ENCODE results near the gene AAGAB. TPM values are rescaled to one million over a fixed set of nuclear protein-coding genes. Genes with fewer than 3 reads are reported as not detected.
"Not testable (repeated sequence)": the region's sequence is repeated elsewhere in the genome, so short reads cannot be mapped to it uniquely, and the experiment has no call there.

The AAGAB gene
- total RNA-seq, 1 donor from 2014 or later = 90.8 TPM

DNA sequence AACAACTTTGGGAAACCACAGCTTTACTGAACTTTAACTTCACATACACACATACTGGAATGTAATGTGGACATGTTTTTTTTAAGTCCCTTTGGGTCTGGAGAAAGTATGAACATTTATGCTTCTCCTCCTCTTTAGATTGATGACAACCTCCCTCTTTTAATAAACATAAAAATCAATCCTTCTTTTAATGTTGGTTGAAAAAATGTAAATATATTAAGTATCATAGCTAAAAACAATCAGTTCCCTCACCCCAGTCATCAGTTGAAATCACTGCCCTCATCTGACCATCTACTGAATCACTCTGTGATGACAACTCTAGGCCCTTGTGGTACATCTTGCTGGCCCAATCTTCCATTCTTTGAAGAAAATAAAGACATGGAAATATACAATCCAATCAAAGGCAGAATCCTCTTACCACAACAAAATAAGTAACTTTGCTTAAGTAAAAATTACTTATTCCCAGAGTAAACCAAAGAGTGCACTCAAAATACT lies 6.4 kb downstream of the AAGAB start:
- Histone ChIP-seq H3K27me3 (ENCODE audit: control insufficient read depth, insufficient read depth, low read length) (no peaks in the 10 kb centered on the region), H3K4me3 (ENCODE audit: low read depth, low read length) (no peak overlapping the region), H3K36me3 (ENCODE audit: control insufficient read depth, insufficient read depth, low read length) (no peaks in the 10 kb centered on the region)
- no peak for DNase-seq (ENCODE audit: low read depth)
- FAIRE-seq = no peak
- TF ChIP-seq, protein P1, sequence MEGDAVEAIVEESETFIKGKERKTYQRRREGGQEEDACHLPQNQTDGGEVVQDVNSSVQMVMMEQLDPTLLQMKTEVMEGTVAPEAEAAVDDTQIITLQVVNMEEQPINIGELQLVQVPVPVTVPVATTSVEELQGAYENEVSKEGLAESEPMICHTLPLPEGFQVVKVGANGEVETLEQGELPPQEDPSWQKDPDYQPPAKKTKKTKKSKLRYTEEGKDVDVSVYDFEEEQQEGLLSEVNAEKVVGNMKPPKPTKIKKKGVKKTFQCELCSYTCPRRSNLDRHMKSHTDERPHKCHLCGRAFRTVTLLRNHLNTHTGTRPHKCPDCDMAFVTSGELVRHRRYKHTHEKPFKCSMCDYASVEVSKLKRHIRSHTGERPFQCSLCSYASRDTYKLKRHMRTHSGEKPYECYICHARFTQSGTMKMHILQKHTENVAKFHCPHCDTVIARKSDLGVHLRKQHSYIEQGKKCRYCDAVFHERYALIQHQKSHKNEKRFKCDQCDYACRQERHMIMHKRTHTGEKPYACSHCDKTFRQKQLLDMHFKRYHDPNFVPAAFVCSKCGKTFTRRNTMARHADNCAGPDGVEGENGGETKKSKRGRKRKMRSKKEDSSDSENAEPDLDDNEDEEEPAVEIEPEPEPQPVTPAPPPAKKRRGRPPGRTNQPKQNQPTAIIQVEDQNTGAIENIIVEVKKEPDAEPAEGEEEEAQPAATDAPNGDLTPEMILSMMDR (IDR thresholded peaks at IDR 0.05; ENCODE audit: insufficient read depth, low read length, severe bottlenecking) = no peak

GRCh38 chr15:67246606-67247005 lies 7.9 kb downstream of the AAGAB start:
- not testable (repeated sequence) for FAIRE-seq; H3K4me3 ChIP-seq (ENCODE audit: low read depth, low read length); H3K36me3 ChIP-seq (ENCODE audit: control insufficient read depth, insufficient read depth, low read length); H3K27me3 ChIP-seq (ENCODE audit: control insufficient read depth, insufficient read depth, low read length); DNase-seq (ENCODE audit: low read depth)

DNA sequence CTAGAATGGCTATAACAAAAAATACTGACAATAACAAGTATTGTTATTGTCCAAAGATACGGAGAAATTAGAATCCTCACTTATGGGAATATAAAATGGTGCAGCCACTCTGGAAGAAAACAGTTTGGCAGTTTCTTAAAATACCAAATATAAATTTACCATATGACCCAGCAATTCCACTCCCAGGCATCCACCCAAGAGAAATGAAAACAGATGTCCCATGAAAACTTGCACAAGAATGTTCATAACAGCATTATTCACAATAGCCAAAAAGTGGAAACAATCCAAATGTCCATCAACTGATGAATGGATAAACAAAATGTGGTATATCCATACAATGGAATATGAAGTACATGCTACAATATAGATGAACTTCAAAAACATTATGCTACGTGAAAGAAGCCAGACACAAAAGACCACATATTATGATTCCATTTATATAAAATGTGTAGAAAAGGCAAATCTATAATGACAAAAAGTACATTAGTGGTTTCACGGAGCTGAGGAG lies 9.4 kb downstream of the AAGAB start:
- TF ChIP-seq, protein P1 (IDR thresholded peaks at IDR 0.05; ENCODE audit: insufficient read depth, low read length, severe bottlenecking) = no peak
- no peak for FAIRE-seq

DNA sequence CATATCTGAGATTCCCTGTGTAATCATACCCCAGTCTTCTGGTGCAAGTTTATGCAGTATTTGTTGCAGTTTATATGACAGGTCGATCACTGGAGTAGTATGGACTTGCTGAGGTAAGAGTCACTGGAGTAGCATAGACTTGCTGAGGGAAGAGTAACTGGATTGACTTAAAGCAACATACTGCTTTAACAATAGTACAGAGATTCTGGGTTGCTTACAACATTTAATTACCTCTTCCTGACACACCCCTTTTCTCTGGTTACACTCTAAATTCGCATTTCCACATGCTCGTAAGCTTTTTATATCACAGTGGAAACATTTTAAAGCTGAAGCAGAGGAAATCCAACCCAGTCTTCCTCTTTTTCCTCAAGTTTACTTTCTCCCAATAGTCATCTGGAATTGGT lies 11.8 kb downstream of the AAGAB start:
- H3K27me3 ChIP-seq (ENCODE audit: control insufficient read depth, insufficient read depth, low read length) = no peaks in the 10 kb centered on the region
- H3K4me3 ChIP-seq (ENCODE audit: low read depth, low read length) = no peak overlapping the region
- DNase-seq (ENCODE audit: low read depth) (peak; percentile 47), FAIRE-seq (no peak)
- no peaks in the 10 kb centered on the region for H3K36me3 ChIP-seq (ENCODE audit: control insufficient read depth, insufficient read depth, low read length)
- TF ChIP-seq, protein P1 (IDR thresholded peaks at IDR 0.05; ENCODE audit: insufficient read depth, low read length, severe bottlenecking) = no peak

More for the DNA sequence above, 9.4 kb downstream of the AAGAB start:
- H3K36me3 ChIP-seq (ENCODE audit: control insufficient read depth, insufficient read depth, low read length) = no peaks in the 10 kb centered on the region
- DNase-seq (ENCODE audit: low read depth) = no peak
- H3K4me3 ChIP-seq (ENCODE audit: low read depth, low read length) = no peak overlapping the region
- H3K27me3 ChIP-seq (ENCODE audit: control insufficient read depth, insufficient read depth, low read length) = no peaks in the 10 kb centered on the region

DNA sequence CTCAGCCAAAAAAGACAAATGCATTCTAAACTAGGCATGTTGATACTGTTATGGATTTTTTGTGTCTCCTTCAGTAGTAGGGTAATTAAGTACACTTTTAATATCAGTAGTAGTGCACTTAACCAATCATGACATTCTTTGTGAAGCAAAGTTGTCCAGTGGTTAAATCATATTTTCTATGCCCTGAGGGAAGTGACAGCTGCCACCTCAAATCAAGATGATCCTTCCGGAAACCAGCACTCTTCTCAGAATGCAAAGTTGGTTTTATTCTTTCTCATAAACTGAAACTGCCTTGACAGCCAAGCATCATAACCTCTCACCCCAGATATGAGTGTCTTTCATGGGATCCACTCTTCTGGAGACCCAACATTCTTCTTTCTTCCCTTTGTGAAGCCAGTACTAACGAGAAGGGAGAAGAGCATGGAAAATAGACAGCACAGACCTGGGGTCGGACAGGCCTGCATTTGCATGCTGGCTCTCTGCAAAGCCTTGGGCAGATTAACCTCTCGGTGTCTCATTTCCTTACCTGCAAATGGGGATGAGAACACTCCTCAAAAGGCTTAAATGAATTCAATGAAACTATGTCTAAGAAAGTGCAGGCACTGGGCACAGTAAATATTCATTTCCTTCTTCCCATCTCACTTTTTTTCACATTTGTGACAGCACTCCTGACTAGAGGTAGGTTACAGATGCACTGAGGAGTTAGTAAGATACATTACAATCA lies 13.2 kb downstream of the AAGAB start:
- Histone ChIP-seq H3K4me3 (ENCODE audit: low read depth, low read length) (no peak overlapping the region), H3K27me3 (ENCODE audit: control insufficient read depth, insufficient read depth, low read length) (no peaks in the 10 kb centered on the region), H3K36me3 (ENCODE audit: control insufficient read depth, insufficient read depth, low read length) (no peaks in the 10 kb centered on the region)
- DNase-seq (ENCODE audit: low read depth) = no peak
- TF ChIP-seq, protein P1 (IDR thresholded peaks at IDR 0.05; ENCODE audit: insufficient read depth, low read length, severe bottlenecking) = no peak
- FAIRE-seq = no peak

DNA sequence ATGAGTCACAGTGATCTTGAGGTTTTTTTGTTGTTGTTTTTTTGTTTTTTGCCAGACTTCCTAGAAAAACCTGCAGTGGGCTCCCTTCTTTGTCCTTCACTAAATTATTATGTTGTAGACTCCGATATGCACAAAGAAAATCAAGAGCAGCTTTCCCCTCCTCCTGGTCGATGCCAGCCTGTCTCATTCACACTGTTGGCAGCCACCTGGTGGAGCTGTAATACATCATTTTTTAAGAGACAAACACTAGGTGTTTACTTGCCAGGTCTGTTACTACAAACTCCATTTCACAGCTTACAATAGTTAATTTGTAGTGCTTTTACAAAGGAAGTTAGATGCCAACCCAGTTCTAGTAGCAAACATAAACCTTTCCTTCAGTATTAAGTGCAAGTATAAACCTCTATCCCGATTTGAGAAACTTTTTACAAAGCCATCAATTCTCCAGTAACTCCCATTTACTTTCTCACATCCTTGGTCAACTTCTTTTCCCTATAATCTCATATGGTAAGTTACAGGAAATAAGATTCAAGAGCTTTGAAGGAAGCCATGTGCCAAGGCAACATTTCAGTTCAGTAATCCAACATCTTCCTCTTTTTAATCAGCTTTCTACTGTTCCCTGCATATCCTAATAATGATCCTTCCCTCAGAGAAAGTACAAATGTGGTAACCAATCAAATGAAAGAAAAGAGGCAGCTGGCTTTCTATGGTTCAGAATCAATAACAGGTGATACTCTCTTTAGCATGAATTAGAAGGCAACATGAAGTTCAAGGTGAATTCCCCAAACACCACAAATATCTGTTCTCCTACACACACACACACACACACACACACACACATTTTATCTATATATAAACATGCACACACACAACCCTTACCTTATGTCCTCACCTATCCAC lies 14.0 kb downstream of the AAGAB start:
- Histone ChIP-seq H3K4me3 (ENCODE audit: low read depth, low read length) (no peak overlapping the region), H3K36me3 (ENCODE audit: control insufficient read depth, insufficient read depth, low read length) (no peaks in the 10 kb centered on the region), H3K27me3 (ENCODE audit: control insufficient read depth, insufficient read depth, low read length) (no peaks in the 10 kb centered on the region)
- DNase-seq (ENCODE audit: low read depth) (peak; percentile 46), FAIRE-seq (no peak)
- TF ChIP-seq, protein P1 (IDR thresholded peaks at IDR 0.05; ENCODE audit: insufficient read depth, low read length, severe bottlenecking) = peak; percentile 51

Data from bronchial epithelial cell (primary cell).